Stimulated activated CD4-positive, alpha-beta T cell treated with anti-CD3 and anti-CD28 coated beads, Interleukin-1b, Interleukin-23, amount 100 ng/mL, for 48 hours (primary cell): ENCODE data around the gene USP3.
A peak's percentile ranks its signal among the peaks of the same experiment; 100 is the strongest.

Experiments used
- DNase-seq: peaks from one replicate; pipeline ENCODE4 v3.0.0-alpha.2; 2020

The USP3 gene, protein sequence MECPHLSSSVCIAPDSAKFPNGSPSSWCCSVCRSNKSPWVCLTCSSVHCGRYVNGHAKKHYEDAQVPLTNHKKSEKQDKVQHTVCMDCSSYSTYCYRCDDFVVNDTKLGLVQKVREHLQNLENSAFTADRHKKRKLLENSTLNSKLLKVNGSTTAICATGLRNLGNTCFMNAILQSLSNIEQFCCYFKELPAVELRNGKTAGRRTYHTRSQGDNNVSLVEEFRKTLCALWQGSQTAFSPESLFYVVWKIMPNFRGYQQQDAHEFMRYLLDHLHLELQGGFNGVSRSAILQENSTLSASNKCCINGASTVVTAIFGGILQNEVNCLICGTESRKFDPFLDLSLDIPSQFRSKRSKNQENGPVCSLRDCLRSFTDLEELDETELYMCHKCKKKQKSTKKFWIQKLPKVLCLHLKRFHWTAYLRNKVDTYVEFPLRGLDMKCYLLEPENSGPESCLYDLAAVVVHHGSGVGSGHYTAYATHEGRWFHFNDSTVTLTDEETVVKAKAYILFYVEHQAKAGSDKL

DNA sequence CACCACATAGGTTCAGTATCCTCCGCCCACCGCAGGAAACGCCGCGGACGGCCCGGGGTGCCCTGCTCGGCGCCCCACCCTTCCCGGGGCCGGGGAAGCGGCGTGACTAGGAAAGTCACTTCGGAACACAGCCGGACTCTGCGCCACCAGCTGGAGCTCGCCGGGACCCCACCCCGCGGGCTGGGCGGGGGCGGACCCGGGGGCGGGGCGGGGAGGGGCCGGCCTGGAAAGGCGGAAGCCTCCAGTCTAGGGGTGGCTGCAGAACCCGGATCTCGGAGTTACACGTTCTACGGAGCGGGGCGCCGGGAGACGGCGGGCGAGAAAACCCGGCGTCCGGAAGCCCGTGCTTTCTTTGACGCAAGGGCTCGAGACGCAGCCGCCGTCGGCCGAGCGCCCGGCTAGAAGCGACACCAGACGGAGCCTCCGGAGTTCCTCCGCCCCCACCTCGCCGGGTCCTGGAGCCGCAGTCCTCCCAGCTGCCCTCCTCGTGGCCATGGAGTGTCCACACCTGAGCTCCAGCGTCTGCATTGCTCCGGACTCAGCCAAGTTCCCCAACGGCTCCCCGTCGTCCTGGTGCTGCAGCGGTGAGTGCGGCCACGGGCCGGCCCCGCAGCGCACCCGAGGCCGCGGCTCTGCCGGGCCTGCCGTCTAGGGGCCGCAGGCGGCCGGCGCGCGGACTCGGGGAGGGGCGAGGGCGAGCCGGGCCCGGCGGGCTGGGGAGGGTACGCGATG, at the start of gene USP3:
TSS of gene USP3 (plus strand) at position 347 of the 732 bp plus-strand sequence. CDS start at position 494, 147 bp downstream.
- peak; percentile 94 for DNase-seq

DNA sequence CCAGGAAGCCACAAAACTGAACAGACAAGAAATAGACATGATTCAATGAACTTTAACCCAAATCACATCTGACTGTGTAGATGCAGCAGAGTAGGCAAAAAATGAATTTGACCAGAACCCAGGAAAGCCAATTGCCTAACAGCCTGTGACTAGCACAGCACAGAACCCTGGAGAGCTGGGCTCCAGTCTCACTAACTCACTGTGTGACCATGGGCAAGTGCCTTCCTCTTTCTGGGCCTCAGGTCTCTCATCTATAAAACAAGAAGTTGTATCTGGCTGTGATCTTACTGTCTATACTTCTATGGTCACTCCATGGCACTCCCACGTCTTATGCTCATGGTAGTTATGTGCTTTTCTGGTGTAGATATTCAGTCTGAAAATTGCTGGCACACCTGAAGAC, 48.1 kb upstream of the USP3 start:
- no peak for DNase-seq

- DNase-seq: no peak
These were observed 47.0 kb upstream of the USP3 start for GRCh38 chr15:63457379-63457778.

GRCh38 chr15:63458026-63458425, 46.4 kb upstream of the USP3 start:
- DNase-seq: no peak

- no peak for DNase-seq
These were observed 45.5 kb upstream of the USP3 start for GRCh38 chr15:63458794-63459395.

DNA sequence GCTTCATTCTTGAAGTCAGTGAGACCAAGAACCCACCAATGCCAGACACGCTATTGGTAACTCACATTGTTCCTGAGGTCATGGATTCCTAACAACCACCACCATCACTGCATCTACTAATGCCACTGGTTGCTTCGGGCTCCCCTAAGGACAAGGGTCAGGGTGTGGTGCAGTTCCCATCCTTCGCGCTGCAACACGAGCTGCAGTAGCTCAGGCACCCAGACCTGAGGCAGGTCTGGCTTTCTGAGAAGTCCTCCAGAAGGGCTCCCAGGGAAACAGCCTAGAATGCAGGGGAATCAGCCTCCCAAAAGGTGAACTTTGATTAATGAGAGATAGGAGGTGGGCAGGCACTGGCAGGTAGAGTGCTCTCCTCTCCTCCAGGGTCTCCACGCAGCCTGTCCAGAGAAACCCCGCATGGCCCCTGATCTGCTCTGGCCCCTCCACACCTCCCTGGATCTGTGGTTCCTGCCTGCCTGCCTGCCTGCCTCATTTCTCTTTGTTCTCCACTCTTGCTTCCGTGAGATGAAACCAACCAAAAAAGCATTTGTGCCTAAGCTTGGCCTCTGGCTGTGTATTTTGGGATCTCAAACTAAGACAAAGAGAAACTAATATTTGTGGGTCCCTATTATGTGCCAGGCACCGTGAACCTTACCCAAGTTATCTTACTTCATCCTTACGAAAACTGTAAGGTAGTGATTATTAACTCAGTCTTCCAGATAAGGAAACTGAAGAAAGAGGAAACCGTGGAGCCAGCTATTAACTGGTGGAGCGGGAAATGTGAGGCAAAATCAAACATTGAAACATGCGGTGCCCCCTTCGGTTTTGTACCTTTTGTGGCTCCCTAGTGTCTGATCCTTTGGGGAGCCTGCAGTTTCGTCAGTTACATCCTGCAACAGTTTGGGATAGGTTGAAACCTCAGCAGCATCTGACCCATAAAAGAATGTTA, 43.9 kb upstream of the USP3 start:
- no peak for DNase-seq

DNA sequence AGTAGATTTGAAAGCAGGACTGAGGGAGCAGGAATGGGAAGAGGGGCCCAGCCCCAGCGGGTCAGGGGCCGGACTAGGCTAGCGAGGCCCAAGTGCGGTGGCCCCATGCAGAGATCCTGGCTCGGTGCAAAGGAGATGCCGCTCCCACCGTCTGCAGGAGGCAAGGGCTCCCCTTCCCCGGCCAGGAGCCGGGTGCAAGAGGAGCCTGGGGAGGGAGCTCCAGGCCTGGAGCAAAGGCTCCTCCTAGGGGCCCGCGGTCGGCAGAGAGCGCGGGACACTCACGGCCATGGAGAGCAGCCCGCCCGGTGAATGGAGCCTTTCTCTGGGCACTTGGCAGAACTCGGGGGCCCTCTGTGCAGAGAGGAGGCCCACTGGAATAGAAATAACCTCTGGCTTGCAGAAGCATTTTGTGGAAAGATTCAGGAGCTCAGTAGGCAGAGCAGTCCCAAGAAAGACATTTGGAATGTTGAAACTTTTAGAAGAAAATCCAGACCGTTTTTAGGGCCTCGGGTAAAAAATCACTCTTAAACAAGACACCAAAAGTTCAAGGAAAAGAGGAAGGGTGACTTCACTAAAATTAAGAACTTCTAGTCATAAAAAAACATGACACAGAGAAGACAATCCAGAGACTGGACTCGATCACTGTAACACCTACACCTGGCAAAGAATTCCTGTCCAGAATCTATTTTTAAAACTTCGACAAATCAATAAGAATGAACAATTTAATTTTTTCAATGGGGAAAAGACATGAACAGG, 43.0 kb upstream of the USP3 start:
- DNase-seq: no peak

DNA sequence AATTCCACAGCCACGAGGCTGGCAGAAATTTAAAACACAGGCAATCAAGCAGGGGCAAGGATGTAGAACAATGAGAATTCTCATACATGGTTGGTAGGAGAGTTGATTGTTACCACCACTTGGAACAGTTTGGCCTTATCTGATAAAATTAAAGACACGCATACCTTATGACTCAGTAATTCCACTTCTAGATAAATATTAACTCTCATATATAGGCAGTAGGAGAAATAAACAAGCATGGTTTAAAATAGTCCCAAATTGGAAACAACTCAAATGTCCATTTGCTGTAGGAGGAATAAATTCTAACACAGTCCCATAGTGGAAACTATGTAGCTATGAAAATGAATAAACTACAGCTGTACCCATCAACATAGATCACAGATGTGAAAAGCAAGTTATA, 42.3 kb upstream of the USP3 start:
- DNase-seq: no peak

DNA sequence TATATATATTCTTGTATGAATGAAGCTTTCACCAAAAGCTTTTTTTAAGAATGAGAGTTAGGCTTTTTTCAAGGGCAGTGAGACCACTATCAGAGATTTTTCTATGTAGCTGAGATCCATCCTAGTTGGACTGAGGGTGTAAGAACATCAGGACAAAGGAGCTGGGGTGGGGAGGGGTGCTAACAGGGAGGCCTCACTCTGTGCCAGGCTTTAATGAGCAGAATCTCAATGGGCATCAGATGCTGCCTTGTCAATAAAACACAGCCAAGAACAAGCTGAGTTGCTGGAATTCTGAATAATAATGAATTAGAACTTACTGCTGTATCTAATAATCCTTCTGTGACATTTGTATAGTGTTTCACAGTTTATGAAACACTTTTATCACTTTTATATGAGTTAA, 41.4 kb upstream of the USP3 start:
- DNase-seq: no peak

DNA sequence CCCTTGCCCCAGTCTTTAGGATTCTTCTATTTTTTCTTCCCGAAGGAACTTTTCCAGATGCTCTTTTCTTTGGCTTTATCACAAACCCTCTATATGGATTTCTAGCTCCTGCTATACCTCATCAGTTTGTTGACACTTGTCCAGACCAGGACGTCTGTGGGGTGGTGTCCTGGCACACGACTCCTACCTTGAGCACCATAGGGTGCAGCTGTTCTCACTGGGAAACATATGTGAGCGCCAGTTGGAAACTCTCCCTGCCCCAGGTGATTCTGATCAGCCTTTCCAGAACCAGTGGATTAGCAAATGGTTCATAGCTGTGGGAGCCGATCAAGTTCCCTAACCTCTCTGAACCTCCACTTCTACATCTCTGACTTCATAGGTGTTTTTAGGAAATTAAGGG, 40.6 kb upstream of the USP3 start:
- no peak for DNase-seq

- no peak for DNase-seq
These were observed 39.3 kb upstream of the USP3 start for GRCh38 chr15:63465104-63465503.

GRCh38 chr15:63466378-63467192, 37.8 kb upstream of the USP3 start:
- DNase-seq: peak; percentile 28

DNA sequence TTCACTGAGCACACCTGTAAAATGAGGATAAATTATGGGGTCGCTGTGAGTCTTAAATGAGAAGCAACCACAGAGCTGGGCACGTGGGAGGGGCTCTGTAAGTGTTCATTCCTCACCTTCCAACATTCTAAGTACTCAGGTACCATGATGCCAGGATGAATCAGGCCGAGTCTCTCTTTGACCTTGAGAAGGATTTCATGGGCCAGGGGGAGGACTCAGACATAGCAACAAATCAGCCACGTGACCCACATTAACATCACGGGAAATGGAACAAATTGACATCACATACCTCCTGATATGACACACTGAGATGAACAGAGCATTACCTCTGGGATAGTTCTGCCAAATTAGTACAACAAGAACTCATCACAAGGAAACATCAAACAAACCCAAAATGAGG, 35.2 kb upstream of the USP3 start:
- DNase-seq: peak; percentile 68

DNA sequence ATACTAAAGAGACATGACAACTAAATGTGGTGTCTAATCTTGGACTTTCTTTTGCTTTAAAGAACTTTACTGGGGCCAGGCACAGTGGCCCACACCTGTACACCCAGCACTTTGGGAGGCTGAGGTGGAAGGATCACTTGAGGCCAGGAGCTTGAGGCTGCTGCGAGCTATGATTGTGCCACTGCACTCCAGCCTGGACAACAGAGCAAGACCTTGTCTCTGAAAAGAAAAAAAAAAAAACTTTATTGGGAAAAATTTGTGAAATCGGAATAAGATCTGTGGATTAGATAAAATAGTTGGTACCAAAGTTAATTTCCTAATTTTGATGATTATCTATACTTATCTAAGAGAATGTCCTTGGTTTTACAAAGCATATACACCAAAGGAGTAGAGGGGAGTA, 34.4 kb upstream of the USP3 start:
- no peak for DNase-seq

DNA sequence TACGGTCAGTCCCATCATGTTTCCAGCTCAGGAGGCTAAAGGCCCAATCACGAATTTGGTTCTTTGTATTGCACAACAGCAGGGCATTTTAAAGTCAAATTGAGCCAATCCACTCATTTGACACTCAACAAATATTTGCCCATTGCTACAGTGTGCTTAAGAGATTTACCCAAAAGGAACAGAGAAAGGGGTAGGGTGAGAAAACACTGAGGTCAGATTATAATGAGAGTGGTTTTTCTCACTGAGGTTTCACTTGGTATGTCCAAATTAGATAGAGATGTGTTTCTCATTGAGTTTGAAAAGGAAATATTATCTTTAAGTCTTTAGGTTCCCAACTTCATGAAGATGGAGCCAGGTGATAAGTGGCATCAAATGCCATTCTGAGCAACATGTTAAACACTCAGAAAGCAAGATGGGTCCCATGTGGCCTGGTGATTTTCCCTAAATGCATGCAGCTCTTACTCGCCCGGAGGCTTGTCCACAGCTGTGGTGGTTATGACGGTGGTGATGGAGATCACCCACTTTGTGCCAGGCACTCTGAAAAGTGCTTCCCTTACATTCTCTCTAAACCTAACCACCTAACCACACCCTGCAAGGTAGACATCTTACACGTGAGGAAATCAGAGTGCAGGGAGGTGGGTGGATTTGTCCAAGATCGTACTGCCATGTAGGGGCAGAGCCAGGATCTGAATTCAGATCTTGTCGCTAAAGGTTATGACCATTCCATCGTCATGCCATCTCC, 31.2 kb upstream of the USP3 start:
- peak; percentile 40 for DNase-seq

DNA sequence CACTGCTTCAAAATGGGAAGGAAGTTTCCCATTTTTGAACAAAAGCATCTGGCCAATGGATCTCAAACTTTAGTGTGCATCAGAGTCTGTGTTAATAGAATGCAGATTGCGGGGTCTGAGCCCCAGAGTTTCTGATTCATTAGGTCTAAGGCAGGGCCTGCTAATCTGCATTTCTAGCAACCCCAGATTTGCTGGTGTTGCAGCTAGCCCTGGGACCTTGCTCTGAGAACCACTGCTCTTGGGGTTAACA, 30.7 kb upstream of the USP3 start:
- no peak for DNase-seq

- peak; percentile 73 for DNase-seq
These were observed 30.2 kb upstream of the USP3 start for GRCh38 chr15:63473999-63474809.

DNA sequence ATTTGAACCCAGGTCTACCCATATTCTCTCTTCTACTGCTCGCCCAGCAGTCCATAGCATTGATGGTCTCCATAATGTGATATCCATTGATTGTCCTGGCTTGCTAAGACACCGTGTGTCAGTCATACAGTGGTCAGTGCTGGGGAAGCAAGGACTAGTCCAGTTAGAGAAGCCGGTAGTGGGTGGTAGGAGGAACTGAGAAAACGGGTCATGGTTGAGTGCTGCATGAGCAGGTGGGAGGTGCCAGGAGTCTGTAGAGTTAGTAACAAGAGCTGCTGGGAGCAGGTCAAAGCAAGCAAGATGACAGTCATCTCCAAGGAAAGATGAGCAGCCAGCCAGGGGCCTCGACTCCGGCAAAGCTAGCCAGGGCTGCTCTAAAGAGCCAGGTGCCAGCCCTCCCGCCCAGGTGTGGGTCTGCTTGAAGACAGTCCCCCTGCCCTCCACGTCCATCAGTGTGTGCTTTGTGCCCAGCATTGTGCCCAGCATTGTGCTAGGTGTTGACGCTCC, 29.5 kb upstream of the USP3 start:
- DNase-seq: no peak

GRCh38 chr15:63475707-63476106, 28.7 kb upstream of the USP3 start:
- no peak for DNase-seq
